Measurements from ENCODE around the gene SORCS2.

DNA sequence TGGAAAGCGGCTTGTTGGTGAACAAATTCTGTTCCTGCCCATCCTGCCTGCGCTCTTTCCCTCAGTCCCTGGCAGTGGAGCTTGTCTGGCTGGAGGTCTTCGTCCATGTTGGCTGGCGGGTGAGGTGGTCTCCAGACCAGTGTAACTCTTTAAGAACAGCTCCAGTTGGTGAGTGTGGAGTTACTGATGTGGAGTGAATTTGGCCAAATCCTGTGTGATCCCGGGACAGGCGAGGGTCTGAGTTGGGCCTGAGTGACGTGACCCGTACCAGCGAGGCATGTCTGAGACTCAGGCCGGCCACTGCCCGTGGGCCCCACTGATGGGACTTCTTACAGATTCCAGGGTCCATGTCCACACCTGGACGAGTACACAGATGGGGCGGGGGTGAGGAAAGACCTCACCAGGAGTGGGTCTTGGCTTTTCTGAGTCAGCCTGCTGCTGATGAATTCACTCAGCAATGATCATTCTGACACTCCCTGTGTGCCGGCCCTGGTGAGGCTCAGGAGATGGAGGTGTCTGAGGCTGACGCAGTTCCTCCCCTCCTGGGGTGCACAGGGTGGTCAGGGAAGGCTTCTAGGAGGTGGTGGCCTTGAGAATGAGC, 196.9 kb downstream of the SORCS2 start:
- TF ChIP-seq GATA2 (IDR thresholded peaks at IDR 0.05; ENCODE audit: low read depth, low read length) (no peak), GATA3 (IDR thresholded peaks at IDR 0.05; ENCODE audit: low read depth, low read length) (no peak)

All from SH-SY5Y (cell line).